Suprapubic skin (tissue), 3 donors: ENCODE measurements around the gene PAH.

ENCODE experiments used
- POLR2AphosphoS5 ChIP-seq, 3 donors: sonication (generic); formaldehyde crosslinking; IDR thresholded peaks; one replicate each; pipeline ENCODE4 v1.6.1; 2017; ENCODE audit warnings: antibody characterized with exemption in 3 of 3
- TF ChIP-seq, protein P1 (sequence below), 2 donors: fragments of 200-600 bp in 1 of 2; fragments of 450-650 bp in 1 of 2; sonication (generic) in 1 of 2; IDR thresholded peaks; one replicate each; pipeline ENCODE4 v1.5.1; 2016 to 2019; ENCODE audit warnings: antibody characterized with exemption in 2 of 2, mild to moderate bottlenecking in 1 of 2, moderate library complexity in 1 of 2

GRCh38 chr12:102876883-102877282, 40.2 kb downstream of the PAH start:
- TF ChIP-seq, protein P1, sequence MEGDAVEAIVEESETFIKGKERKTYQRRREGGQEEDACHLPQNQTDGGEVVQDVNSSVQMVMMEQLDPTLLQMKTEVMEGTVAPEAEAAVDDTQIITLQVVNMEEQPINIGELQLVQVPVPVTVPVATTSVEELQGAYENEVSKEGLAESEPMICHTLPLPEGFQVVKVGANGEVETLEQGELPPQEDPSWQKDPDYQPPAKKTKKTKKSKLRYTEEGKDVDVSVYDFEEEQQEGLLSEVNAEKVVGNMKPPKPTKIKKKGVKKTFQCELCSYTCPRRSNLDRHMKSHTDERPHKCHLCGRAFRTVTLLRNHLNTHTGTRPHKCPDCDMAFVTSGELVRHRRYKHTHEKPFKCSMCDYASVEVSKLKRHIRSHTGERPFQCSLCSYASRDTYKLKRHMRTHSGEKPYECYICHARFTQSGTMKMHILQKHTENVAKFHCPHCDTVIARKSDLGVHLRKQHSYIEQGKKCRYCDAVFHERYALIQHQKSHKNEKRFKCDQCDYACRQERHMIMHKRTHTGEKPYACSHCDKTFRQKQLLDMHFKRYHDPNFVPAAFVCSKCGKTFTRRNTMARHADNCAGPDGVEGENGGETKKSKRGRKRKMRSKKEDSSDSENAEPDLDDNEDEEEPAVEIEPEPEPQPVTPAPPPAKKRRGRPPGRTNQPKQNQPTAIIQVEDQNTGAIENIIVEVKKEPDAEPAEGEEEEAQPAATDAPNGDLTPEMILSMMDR (IDR thresholded peaks at IDR 0.05), result no peak
- TF ChIP-seq POLR2AphosphoS5 (IDR thresholded peaks at IDR 0.05), result no peak
